H1 (cell line): ENCODE data around the gene MOGAT2. TPM values are rescaled to one million over a fixed set of nuclear protein-coding genes. Genes with fewer than 3 reads are reported as not detected.

Experiments
- SAP30 ChIP-seq: fragments of 300-600 bp; sonication (generic); IDR thresholded peaks from 2 replicates; pipeline ENCODE4 v1.7.1; 2012; ENCODE audit warnings: low read length, moderate library complexity, mild to moderate bottlenecking, inconsistent platforms; ENCODE audit not compliant: insufficient read depth, insufficient replicate concordance
- polyA plus RNA-seq, 7 experiments: library from polyadenylated mRNA; depleted of rRNA in 3 of 7; stranded (reverse) in 5 of 7; unstranded in 2 of 7; fragments of >200 nt in 5 of 7; fragments of 200-250 nt in 2 of 7; gene quantifications; 1 replicate in 5 of 7; 2 replicates in 1 of 7; 4 replicates in 1 of 7; pipeline versions ENCODE4 v1.2.1 to v1.2.3, GENCODE V29; 2011 to 2013; ENCODE audit warnings: missing spikeins in 2 of 7, mixed read lengths in 2 of 7
- total RNA-seq: library from RNA; stranded (reverse); fragmentation: NEBNext Ultra II Directional; extraction: Animal tissue kit (Norgen Biotek cat#: 25700); gene quantifications from 2 replicates; pipeline ENCODE4 v1.2.1, GENCODE V29; 2021

Gene MOGAT2
- total and polyA plus RNA-seq, 2 of the 8 experiments (the other 6 are each of a cell fraction or from before 2014, with no cell fraction given): not detected

GRCh38 chr11:75768112-75768908, 50.7 kb downstream of the MOGAT2 start, which contains the start of gene DGAT2 (continued):
- TF ChIP-seq SAP30: no peak
- TF ChIP-seq, all 59 proteins: peak for 17
